ENCODE results near the gene GCH1.
"Not testable (repeated sequence)": the region's sequence is repeated elsewhere in the genome, so short reads cannot be mapped to it uniquely, and the experiment has no call there.

GCH1 gene

GRCh38 chr14:54927551-54927950 lies 24.9 kb upstream of the GCH1 start:
- no peaks in the 10 kb centered on the region for H4K20me1 ChIP-seq (ENCODE audit: insufficient read depth, low read length)
- no peak overlapping the region for H2AFZ ChIP-seq (ENCODE audit: low read length)
- H3K4me2 ChIP-seq (ENCODE audit: low read depth, low read length): no peak overlapping the region
- no peak overlapping the region for H3K4me3 ChIP-seq (ENCODE audit: low read length)
- no peak overlapping the region for H3K9ac ChIP-seq (ENCODE audit: low read length)
- no peaks in the 10 kb centered on the region for H3K79me2 ChIP-seq (ENCODE audit: low read length)
- H3K36me3 ChIP-seq (replicated peaks; ENCODE audit: insufficient read depth, low read length): no peaks in the 10 kb centered on the region
- TF ChIP-seq EZH2 (optimal IDR thresholded peaks at IDR 0.05; ENCODE audit: low read depth, low read length): no peak
- TF ChIP-seq EZH2phosphoT487 (IDR thresholded peaks at IDR 0.05; ENCODE audit: low read length): no peak
- no peak for TF ChIP-seq CTCF (IDR thresholded peaks at IDR 0.05; ENCODE audit: low read length)
- H3K9me2 ChIP-seq (replicated peaks; ENCODE audit: insufficient read depth, low read length): no peaks in the 10 kb centered on the region
- no peaks in the 10 kb centered on the region for H3K4me1 ChIP-seq (ENCODE audit: low read length)
- H3F3A ChIP-seq (ENCODE audit: insufficient read depth, low read length): no peaks in the 10 kb centered on the region
- no peaks in the 10 kb centered on the region for H3K27me3 ChIP-seq (replicated peaks; ENCODE audit: insufficient read depth, low read length)
- no peak for DNase-seq
- no peaks in the 10 kb centered on the region for H3K9me3 ChIP-seq (replicated peaks; ENCODE audit: insufficient read depth, low read length)
- no peak overlapping the region for H3K27ac ChIP-seq (ENCODE audit: low read length)

DNA sequence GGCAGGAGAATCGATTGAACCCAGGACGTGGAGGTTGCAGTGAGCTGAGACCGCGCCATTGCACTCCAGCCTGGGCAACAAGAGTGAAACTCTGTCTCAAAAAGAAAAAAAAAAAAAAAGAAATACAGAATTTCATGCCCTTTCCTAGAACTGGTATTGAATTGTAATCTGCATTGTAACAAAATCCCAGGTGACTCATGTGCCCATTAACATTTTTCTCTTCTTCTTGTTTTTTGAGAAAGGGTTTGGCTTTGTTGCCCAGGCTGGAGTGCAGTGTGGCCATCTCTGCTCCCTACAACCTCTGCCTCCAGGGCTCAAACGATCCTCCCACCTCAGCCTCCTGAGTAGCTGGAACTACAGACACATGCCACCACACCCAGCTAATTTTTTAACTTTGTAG lies 23.9 kb upstream of the GCH1 start:
- H3F3A ChIP-seq (ENCODE audit: insufficient read depth, low read length); H3K36me3 ChIP-seq (replicated peaks; ENCODE audit: insufficient read depth, low read length); H3K9ac ChIP-seq (ENCODE audit: low read length); H3K27me3 ChIP-seq (replicated peaks; ENCODE audit: insufficient read depth, low read length); H4K20me1 ChIP-seq (ENCODE audit: insufficient read depth, low read length); H3K4me2 ChIP-seq (ENCODE audit: low read depth, low read length); H3K4me3 ChIP-seq (ENCODE audit: low read length); H3K79me2 ChIP-seq (ENCODE audit: low read length); H3K9me2 ChIP-seq (replicated peaks; ENCODE audit: insufficient read depth, low read length); H3K4me1 ChIP-seq (ENCODE audit: low read length); H2AFZ ChIP-seq (ENCODE audit: low read length); H3K27ac ChIP-seq (ENCODE audit: low read length); DNase-seq; H3K9me3 ChIP-seq (replicated peaks; ENCODE audit: insufficient read depth, low read length): not testable (repeated sequence)

- Histone ChIP-seq H3K4me1 (ENCODE audit: low read length) (no peaks in the 10 kb centered on the region), H3K9me3 (replicated peaks; ENCODE audit: insufficient read depth, low read length) (no peaks in the 10 kb centered on the region), H3K9me2 (replicated peaks; ENCODE audit: insufficient read depth, low read length) (no peaks in the 10 kb centered on the region), H2AFZ (ENCODE audit: low read length) (no peak overlapping the region), H3K27ac (ENCODE audit: low read length) (no peak overlapping the region), H4K20me1 (ENCODE audit: insufficient read depth, low read length) (no peaks in the 10 kb centered on the region), H3K4me3 (ENCODE audit: low read length) (no peak overlapping the region), H3F3A (ENCODE audit: insufficient read depth, low read length) (no peaks in the 10 kb centered on the region), H3K9ac (ENCODE audit: low read length) (no peak overlapping the region), H3K4me2 (ENCODE audit: low read depth, low read length) (no peak overlapping the region), H3K36me3 (replicated peaks; ENCODE audit: insufficient read depth, low read length) (no peaks in the 10 kb centered on the region), H3K27me3 (replicated peaks; ENCODE audit: insufficient read depth, low read length) (no peaks in the 10 kb centered on the region), H3K79me2 (ENCODE audit: low read length) (no peaks in the 10 kb centered on the region)
- TF ChIP-seq EZH2 (optimal IDR thresholded peaks at IDR 0.05; ENCODE audit: low read depth, low read length) (no peak), CTCF (IDR thresholded peaks at IDR 0.05; ENCODE audit: low read length) (no peak), EZH2phosphoT487 (IDR thresholded peaks at IDR 0.05; ENCODE audit: low read length) (no peak)
- no peak for DNase-seq
Measured at GRCh38 chr14:54922598-54922997, 20.0 kb upstream of the GCH1 start.

DNA sequence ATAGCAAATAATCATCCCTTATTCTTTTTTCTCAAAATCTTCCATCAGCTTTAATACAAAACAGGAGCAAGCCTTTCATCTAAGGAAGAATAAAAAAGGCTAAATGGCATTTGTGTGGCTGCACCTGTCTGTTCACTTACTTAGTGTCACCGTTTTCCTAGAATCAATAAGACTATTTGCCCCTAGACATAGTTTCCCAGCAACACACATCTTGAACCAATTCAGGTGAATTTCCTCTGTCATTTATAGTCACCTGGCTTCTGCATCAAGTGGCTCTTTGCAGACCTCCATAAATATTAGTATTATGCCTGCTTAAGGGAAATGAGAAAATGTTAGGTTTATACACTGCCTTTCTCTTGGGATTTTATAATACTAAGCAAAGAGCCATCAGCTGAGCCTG lies 17.4 kb upstream of the GCH1 start:
- H3K4me3 ChIP-seq (ENCODE audit: low read length): no peak overlapping the region
- H3K9me2 ChIP-seq (replicated peaks; ENCODE audit: insufficient read depth, low read length): no peaks in the 10 kb centered on the region
- no peaks in the 10 kb centered on the region for H3K9me3 ChIP-seq (replicated peaks; ENCODE audit: insufficient read depth, low read length)
- no peaks in the 10 kb centered on the region for H3F3A ChIP-seq (ENCODE audit: insufficient read depth, low read length)
- H3K27ac ChIP-seq (ENCODE audit: low read length): no peak overlapping the region
- no peak for TF ChIP-seq CTCF (IDR thresholded peaks at IDR 0.05; ENCODE audit: low read length)
- TF ChIP-seq EZH2phosphoT487 (IDR thresholded peaks at IDR 0.05; ENCODE audit: low read length): no peak
- no peak for TF ChIP-seq EZH2 (optimal IDR thresholded peaks at IDR 0.05; ENCODE audit: low read depth, low read length)
- H2AFZ ChIP-seq (ENCODE audit: low read length): no peak overlapping the region
- H3K27me3 ChIP-seq (replicated peaks; ENCODE audit: insufficient read depth, low read length): no peaks in the 10 kb centered on the region
- H3K9ac ChIP-seq (ENCODE audit: low read length): no peak overlapping the region
- no peaks in the 10 kb centered on the region for H4K20me1 ChIP-seq (ENCODE audit: insufficient read depth, low read length)
- no peaks in the 10 kb centered on the region for H3K4me1 ChIP-seq (ENCODE audit: low read length)
- DNase-seq: no peak
- no peaks in the 10 kb centered on the region for H3K79me2 ChIP-seq (ENCODE audit: low read length)
- no peaks in the 10 kb centered on the region for H3K36me3 ChIP-seq (replicated peaks; ENCODE audit: insufficient read depth, low read length)
- H3K4me2 ChIP-seq (ENCODE audit: low read depth, low read length): no peak overlapping the region

Measured in MM.1S (cell line).